HEK293 (cell line): ENCODE results near the gene ADGRD2.

ENCODE experiments used
- CTCF ChIA-PET: fragments of 350-600 bp; formaldehyde crosslinking; extraction: SDS; loops from one replicate; lab custom pipeline; 2021; ENCODE audit warnings: antibody characterized with exemption; lab: Yijun Ruan, JAX
- POLR2A ChIA-PET: fragments of 300-600 bp; formaldehyde crosslinking; extraction: SDS; loops from one replicate; lab custom pipeline; 2020; ENCODE audit warnings: antibody characterized with exemption, inconsistent platforms; lab: Yijun Ruan, JAX
- H3K27ac ChIP-seq: fragments of 200-500 bp; sonication (Bioruptor generic); 2 replicates; pipeline ENCODE4 v1.5.1; 2014; ENCODE audit warnings: low read depth, low read length, control low read depth, inconsistent platforms; ENCODE audit errors: extremely low read depth
- H3K36me3 ChIP-seq, 2 experiments: fragments of 200-500 bp in 1 of 2; sonication (Bioruptor generic) in 1 of 2; 1 replicate in 1 of 2; 2 replicates in 1 of 2; pipeline ENCODE4 v1.5.1; 2014 to 2017; ENCODE audit warnings: inconsistent platforms in 2 of 2, low read length in 2 of 2; ENCODE audit not compliant: control insufficient read depth in 2 of 2, insufficient read depth in 1 of 2
- H3K4me1 ChIP-seq: fragments of 200-500 bp; sonication (Bioruptor generic); 2 replicates; pipeline ENCODE4 v1.5.1; 2014; ENCODE audit warnings: mild to moderate bottlenecking, low read length, inconsistent platforms; ENCODE audit not compliant: control insufficient read depth, insufficient read depth
- H3K4me3 ChIP-seq: 2 replicates; pipeline ENCODE4 v1.5.1; 2011; ENCODE audit warnings: low read depth, mild to moderate bottlenecking, control low read depth, low read length, moderate library complexity
- H3K9me3 ChIP-seq: fragments of 200-500 bp; sonication (Bioruptor generic); 2 replicates; pipeline ENCODE4 v1.5.1; 2014; ENCODE audit warnings: low read depth, low read length, inconsistent platforms; ENCODE audit not compliant: control insufficient read depth, insufficient read depth
- FEZF1 ChIP-seq: fragments of 450-650 bp; formaldehyde crosslinking; IDR thresholded peaks from 2 replicates; pipeline ENCODE4 v1.5.1; 2016; ENCODE audit warnings: missing biosample characterization, missing genetic modification characterization
- GLIS1 ChIP-seq: fragments of 450-650 bp; formaldehyde crosslinking; IDR thresholded peaks from 2 replicates; pipeline ENCODE4 v1.5.1; 2016; ENCODE audit warnings: missing biosample characterization, missing genetic modification characterization
- HOXD13 ChIP-seq: sonication (generic); formaldehyde crosslinking; IDR thresholded peaks from 2 replicates; pipeline ENCODE4 v1.8.0; 2022; ENCODE audit warnings: missing genetic modification reagents, borderline replicate concordance
- MEIS1 ChIP-seq: sonication (generic); formaldehyde crosslinking; IDR thresholded peaks from 2 replicates; pipeline ENCODE4 v1.8.1; 2022; ENCODE audit warnings: missing genetic modification reagents, mild to moderate bottlenecking, borderline replicate concordance
- SCRT1 ChIP-seq: fragments of 450-650 bp; formaldehyde crosslinking; IDR thresholded peaks from 2 replicates; pipeline ENCODE4 v1.5.1; 2016; ENCODE audit warnings: missing biosample characterization, missing genetic modification characterization, borderline replicate concordance
- SETDB1 ChIP-seq: IDR thresholded peaks from one replicate; pipeline ENCODE4 v1.6.1; 2017; ENCODE audit warnings: mild to moderate bottlenecking, low read length, moderate library complexity, mixed read lengths; ENCODE audit not compliant: insufficient read length
- SP7 ChIP-seq: fragments of 450-650 bp; formaldehyde crosslinking; IDR thresholded peaks from 2 replicates; pipeline ENCODE4 v1.5.1; 2016; ENCODE audit warnings: missing biosample characterization, missing genetic modification characterization
- TRIM28 ChIP-seq: IDR thresholded peaks from 2 replicates; pipeline ENCODE4 v1.6.1; 2011; ENCODE audit warnings: low read length, control low read depth, borderline replicate concordance
- TSHZ1 ChIP-seq: fragments of 450-650 bp; formaldehyde crosslinking; IDR thresholded peaks from 2 replicates; pipeline ENCODE4 v1.5.1; 2016; ENCODE audit warnings: missing biosample characterization, missing genetic modification characterization, borderline replicate concordance
- ZEB2 ChIP-seq: fragments of 450-650 bp; formaldehyde crosslinking; IDR thresholded peaks from 2 replicates; pipeline ENCODE4 v1.5.1; 2016; ENCODE audit warnings: missing biosample characterization, missing genetic modification characterization
- ZFP37 ChIP-seq: fragments of 450-650 bp; formaldehyde crosslinking; IDR thresholded peaks from 2 replicates; pipeline ENCODE4 v1.5.1; 2016; ENCODE audit warnings: missing biosample characterization, missing genetic modification characterization
- ZNF274 ChIP-seq, 2 experiments: fragments of 200-500 bp in 1 of 2; fragments of 450-650 bp in 1 of 2; sonication (Bioruptor generic) in 1 of 2; formaldehyde crosslinking in 1 of 2; IDR thresholded peaks; 2 replicates each; pipeline versions ENCODE4 v1.5.1 to v1.6.1; 2014 to 2016; ENCODE audit warnings: borderline replicate concordance in 1 of 2, inconsistent platforms in 1 of 2, low read length in 1 of 2, missing biosample characterization in 1 of 2, missing genetic modification characterization in 1 of 2
- ZNF549 ChIP-seq: fragments of 450-650 bp; IDR thresholded peaks from 2 replicates; pipeline ENCODE4 v1.5.1; 2018; ENCODE audit warnings: missing biosample characterization, missing genetic modification characterization, mild to moderate bottlenecking, inconsistent platforms, moderate library complexity
- ZNF555 ChIP-seq: fragments of 450-650 bp; formaldehyde crosslinking; conservative IDR thresholded peaks from 2 replicates; pipeline ENCODE4 v1.5.1; 2017; ENCODE audit warnings: missing biosample characterization, mild to moderate bottlenecking, missing genetic modification characterization, inconsistent platforms
- ZNF560 ChIP-seq: fragments of 450-650 bp; formaldehyde crosslinking; IDR thresholded peaks from 2 replicates; pipeline ENCODE4 v1.5.1; 2017; ENCODE audit warnings: missing biosample characterization, missing genetic modification characterization, borderline replicate concordance
- ZNF596 ChIP-seq: fragments of 450-650 bp; IDR thresholded peaks from 2 replicates; pipeline ENCODE4 v1.5.0; 2018; ENCODE audit warnings: missing biosample characterization, mild to moderate bottlenecking, missing genetic modification characterization, moderate library complexity
- ZNF621 ChIP-seq: fragments of 450-650 bp; formaldehyde crosslinking; IDR thresholded peaks from 2 replicates; pipeline ENCODE4 v1.5.1; 2017; ENCODE audit warnings: missing biosample characterization, missing genetic modification characterization
- ZNF670 ChIP-seq: fragments of 450-650 bp; formaldehyde crosslinking; IDR thresholded peaks from 2 replicates; pipeline ENCODE4 v1.5.1; 2016; ENCODE audit warnings: missing biosample characterization, missing genetic modification characterization, low read depth
- ZNF837 ChIP-seq: fragments of 450-650 bp; formaldehyde crosslinking; IDR thresholded peaks from 2 replicates; pipeline ENCODE4 v1.5.1; 2016; ENCODE audit warnings: missing biosample characterization, missing genetic modification characterization
- ZSCAN18 ChIP-seq: fragments of 450-650 bp; formaldehyde crosslinking; IDR thresholded peaks from 2 replicates; pipeline ENCODE4 v1.5.1; 2016; ENCODE audit warnings: missing biosample characterization, missing genetic modification characterization

Gene ADGRD2

GRCh38 chr9:124486778-124487259 is 36.6 kb downstream of the ADGRD2 start:
- POLR2A ChIA-PET, result no interaction called here
- Histone ChIP-seq H3K36me3 (no peaks in the 10 kb centered on the region), H3K9me3 (no peaks in the 10 kb centered on the region), H3K4me1 (no peaks in the 10 kb centered on the region), H3K4me3 (no peak overlapping the region), H3K27ac (no peak overlapping the region)
- TF ChIP-seq GLIS1 (tag by site-specific recombination) (no peak), MEIS1 (no peak), ZNF555 (tag by site-specific recombination) (no peak), ZFP37 (tag by site-specific recombination) (no peak), ZNF596 (tag by site-specific recombination) (no peak), ZNF837 (tag by site-specific recombination) (no peak), ZNF621 (tag by site-specific recombination) (no peak), FEZF1 (no peak)
- CTCF ChIA-PET, result no interaction called here

GRCh38 chr9:124487260-124488182 is 37.3 kb downstream of the ADGRD2 start:
- Histone ChIP-seq H3K27ac (no peak overlapping the region), H3K4me1 (no peaks in the 10 kb centered on the region), H3K36me3 (no peaks in the 10 kb centered on the region), H3K9me3 (no peaks in the 10 kb centered on the region), H3K4me3 (no peak overlapping the region)
- POLR2A ChIA-PET, result no interaction called here
- CTCF ChIA-PET, result no interaction called here
- TF ChIP-seq ZNF274 (IDR thresholded peaks at IDR 0.05; ENCODE audit: low read length) (no peak), ZNF274 (tag by site-specific recombination; IDR thresholded peaks at IDR 0.05; ENCODE audit: borderline replicate concordance) (no peak)

- CTCF ChIA-PET, result interaction anchor here (0.6 to 0.7 kb wide), 2 partner anchors 8 to 15 kb away, joined by 3 read pairs; no protein-coding TSS in a partner anchor
- Histone ChIP-seq H3K4me1 (no peaks in the 10 kb centered on the region), H3K9me3 (no peaks in the 10 kb centered on the region), H3K36me3 (no peaks in the 10 kb centered on the region), H3K27ac (no peak overlapping the region), H3K4me3 (no peak overlapping the region)
- TF ChIP-seq ZNF670 (tag by site-specific recombination) (no peak), ZNF549 (tag by site-specific recombination) (no peak), SCRT1 (tag by site-specific recombination) (no peak)
- POLR2A ChIA-PET, result interaction anchor here (0.5 kb wide), 1 partner anchor 10 kb away, joined by 4 read pairs; no protein-coding TSS in a partner anchor
Observed at GRCh38 chr9:124488641-124489210, 38.5 kb downstream of the ADGRD2 start.

- ChIA-PET POLR2A (interaction anchor here (0.5 kb wide), 1 partner anchor 10 kb away, joined by 4 read pairs; no protein-coding TSS in a partner anchor), CTCF (no interaction called here)
- H3K4me1 ChIP-seq, result no peaks in the 10 kb centered on the region
- no peaks in the 10 kb centered on the region for H3K9me3 ChIP-seq
- no peak overlapping the region for H3K4me3 ChIP-seq
- H3K27ac ChIP-seq, result no peak overlapping the region
- no peaks in the 10 kb centered on the region for H3K36me3 ChIP-seq
- TF ChIP-seq ZSCAN18 (no peak), TSHZ1 (tag by site-specific recombination) (no peak), HOXD13 (CRISPR knock-in tag) (no peak), TRIM28 (no peak), SP7 (tag by site-specific recombination) (no peak), SETDB1 (no peak), ZNF596 (tag by site-specific recombination) (no peak), ZEB2 (tag by site-specific recombination) (no peak), ZNF560 (tag by site-specific recombination) (no peak)
Observed at GRCh38 chr9:124489222-124489621, 39.0 kb downstream of the ADGRD2 start.
